Measurements from ENCODE around the gene GLYAT. TPM values are rescaled to one million over a fixed set of nuclear protein-coding genes. Genes with fewer than 3 reads are reported as not detected.

The GLYAT gene
- polyA plus RNA-seq, 1 donor from 2014 or later: not detected

Other genes starting within 250 kb of the GLYAT start
- gene OR5B21, start 223.8 kb downstream of the GLYAT start, polyA plus RNA-seq: not detected in 2 replicates
- 4.1 and 4.3 TPM in 2 replicates for gene LPXN, start 156.1 kb downstream of the GLYAT start, polyA plus RNA-seq
- 29.4 and 32.7 TPM in 2 replicates for gene ZFP91, start 152.9 kb downstream of the GLYAT start, polyA plus RNA-seq
- 2.3 and 3.6 TPM in 2 replicates for gene CNTF, start 109.3 kb downstream of the GLYAT start, polyA plus RNA-seq
- not detected in 2 replicates for gene GLYATL2, start 112.8 kb upstream of the GLYAT start, polyA plus RNA-seq
- gene GLYATL1, start 207.5 kb upstream of the GLYAT start, polyA plus RNA-seq: 0.64 and 0.84 TPM in 2 replicates